OCI-M2 (cell line): Measurements from ENCODE around the gene FAM228A.

Source experiments
- DNase-seq: peaks from one replicate; lab custom pipeline; 2025; ENCODE audit not compliant: unreplicated experiment; lab: John Stamatoyannopoulos, UW

The FAM228A gene

GRCh38 chr2:24222946-24223345 is 48.1 kb downstream of the FAM228A start:
- no peak for DNase-seq

- no peak for DNase-seq
Observed at GRCh38 chr2:24225499-24226242, 50.8 kb downstream of the FAM228A start.

- DNase-seq = no peak
Observed at GRCh38 chr2:24228470-24228869, 53.6 kb downstream of the FAM228A start.

- DNase-seq = no peak
Observed at GRCh38 chr2:24231461-24231881, 56.6 kb downstream of the FAM228A start.

- DNase-seq = no peak
Observed at GRCh38 chr2:24233321-24233720, 58.5 kb downstream of the FAM228A start.

- no peak for DNase-seq
Observed at GRCh38 chr2:24237313-24237712, 62.5 kb downstream of the FAM228A start.

GRCh38 chr2:24238158-24238557 is 63.3 kb downstream of the FAM228A start:
- no peak for DNase-seq

GRCh38 chr2:24239553-24239952 is 64.7 kb downstream of the FAM228A start:
- no peak for DNase-seq
